Stimulated activated CD8-positive, alpha-beta memory T cell treated with anti-CD3 and anti-CD28 coated beads, Interleukin-7, amount 100 ng/mL, for 48 hours (primary cell): ENCODE results near the gene FSD1.

Experiments used
- DNase-seq, 2 donors: peaks; one replicate each; pipeline ENCODE4 v3.0.0-alpha.2; 2020; ENCODE audit warnings: low read depth in 1 of 2; ENCODE audit errors: extremely low read depth in 1 of 2

The FSD1 gene

GRCh38 chr19:4313847-4314490 lies 9.6 kb downstream of the FSD1 start:
- DNase-seq = no peak

- DNase-seq = no peak
Observed at GRCh38 chr19:4316956-4317355, 12.6 kb downstream of the FSD1 start.

DNA sequence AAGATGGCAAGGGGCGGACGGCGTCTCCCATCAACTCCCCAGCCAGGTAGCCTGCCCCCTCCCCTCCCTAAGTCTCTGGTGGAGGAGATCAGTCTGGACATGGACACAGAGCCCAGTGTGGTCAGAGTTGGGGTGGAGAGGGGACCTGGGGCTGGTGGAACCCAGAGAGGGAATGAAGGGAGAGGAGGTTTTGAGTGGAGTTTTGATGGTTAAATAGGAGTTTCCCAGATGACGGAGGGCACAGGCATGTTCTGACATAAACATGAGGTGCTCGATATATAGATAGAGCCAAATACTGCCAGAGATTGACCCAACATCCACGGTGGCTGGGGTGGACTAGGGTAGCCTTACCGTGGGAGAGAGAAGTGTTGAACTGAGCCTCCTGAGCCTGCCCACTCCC lies 14.1 kb downstream of the FSD1 start:
- DNase-seq = no peak

GRCh38 chr19:4319067-4319718 lies 14.8 kb downstream of the FSD1 start:
- DNase-seq = no peak

GRCh38 chr19:4320419-4320818 lies 16.0 kb downstream of the FSD1 start:
- no peak for DNase-seq

- no peak for DNase-seq
Observed at GRCh38 chr19:4322942-4323665, 18.7 kb downstream of the FSD1 start.

DNA sequence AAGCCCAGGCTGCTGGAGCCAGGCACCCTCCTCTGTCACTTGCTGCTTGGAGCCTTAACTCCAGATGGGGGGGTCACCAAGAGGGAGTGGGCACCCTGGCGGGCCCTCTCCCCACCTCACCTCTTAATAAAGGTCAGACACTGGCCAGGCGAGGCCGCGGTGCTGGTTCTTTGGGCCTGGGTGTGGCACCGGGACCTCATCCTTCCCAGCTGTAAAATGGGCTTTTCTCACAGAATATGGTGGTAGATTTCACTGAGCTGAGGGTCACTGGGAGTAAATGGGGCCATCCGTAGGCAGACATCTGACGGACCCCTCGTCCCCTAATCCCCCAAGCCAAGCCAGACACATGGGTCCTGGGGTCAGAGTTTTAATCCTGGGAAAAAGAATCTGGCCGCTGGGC lies 19.3 kb downstream of the FSD1 start:
- DNase-seq = no peak

DNA sequence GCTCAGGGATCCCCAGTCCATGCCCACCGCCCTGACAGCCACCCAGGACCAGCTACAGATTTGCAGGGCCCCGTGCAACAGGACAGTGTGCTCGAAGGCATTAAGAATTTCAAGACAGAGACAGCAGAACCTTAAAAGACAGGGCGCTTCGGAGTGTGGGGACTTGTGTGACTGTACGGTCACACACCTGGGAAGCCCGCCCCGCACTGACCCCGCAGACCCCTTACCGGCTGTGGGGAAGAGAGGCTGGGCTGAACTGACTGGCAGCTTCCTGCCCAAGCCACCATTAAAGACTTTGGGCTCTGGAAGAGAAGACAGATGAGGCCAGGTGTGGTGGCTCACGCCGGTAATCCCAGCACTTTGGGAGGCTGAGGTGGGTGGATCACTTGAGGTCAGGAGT lies 19.8 kb downstream of the FSD1 start:
- DNase-seq = no peak

DNA sequence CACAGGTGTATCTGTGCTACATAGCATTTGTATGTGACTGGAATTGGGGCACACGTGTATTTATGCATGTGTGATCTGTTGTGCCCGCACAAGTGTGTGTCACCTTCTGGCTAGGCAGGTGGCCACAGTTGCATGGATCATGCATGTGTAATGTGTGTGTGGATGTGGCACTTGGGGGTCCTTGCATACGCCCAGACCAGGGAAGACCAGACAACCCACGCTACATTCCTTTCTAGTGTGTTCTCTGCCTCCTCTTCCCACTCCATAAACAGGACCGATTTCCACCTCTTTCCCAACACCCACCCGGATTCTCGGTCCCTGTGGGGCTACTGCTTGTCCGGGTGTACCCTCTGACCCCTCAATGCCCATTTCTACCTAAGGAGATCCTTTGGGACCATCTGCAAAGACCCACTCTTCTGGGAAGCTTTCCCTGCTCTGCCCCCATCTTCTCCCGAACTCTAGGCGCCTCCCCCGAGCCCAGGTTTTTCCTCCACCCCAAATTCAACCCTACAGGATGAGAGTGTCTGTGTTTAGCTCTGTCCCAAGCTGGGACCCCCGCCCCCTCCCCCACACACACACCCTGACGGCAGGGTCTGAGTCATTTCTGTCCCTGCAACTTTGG lies 21.9 kb downstream of the FSD1 start:
- no peak for DNase-seq

DNA sequence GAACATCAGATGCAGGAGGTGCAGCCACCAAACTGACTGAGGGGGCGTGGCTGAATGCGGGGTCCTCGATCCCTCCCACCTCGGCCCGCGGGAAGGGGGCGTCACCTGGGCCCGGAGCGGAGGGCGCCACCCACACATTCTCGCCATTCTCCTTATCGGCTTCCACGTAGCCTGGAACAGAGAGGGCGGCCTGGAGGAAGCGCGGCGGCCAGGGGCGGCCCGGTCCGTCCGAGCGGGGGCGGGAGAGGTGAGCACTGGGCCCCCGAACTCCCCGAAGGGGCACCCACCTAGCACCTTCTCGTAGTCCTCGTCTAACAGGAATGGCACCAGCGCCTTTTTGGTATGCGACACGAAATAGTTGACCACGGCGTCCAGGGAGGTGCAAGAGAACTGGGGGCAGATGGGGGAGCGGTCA lies 22.4 kb downstream of the FSD1 start:
- no peak for DNase-seq

GRCh38 chr19:4327252-4327876 lies 23.0 kb downstream of the FSD1 start:
- peak; percentile 56 to 87 for DNase-seq

GRCh38 chr19:4327877-4328242 lies 23.5 kb downstream of the FSD1 start:
- DNase-seq = no peak

DNA sequence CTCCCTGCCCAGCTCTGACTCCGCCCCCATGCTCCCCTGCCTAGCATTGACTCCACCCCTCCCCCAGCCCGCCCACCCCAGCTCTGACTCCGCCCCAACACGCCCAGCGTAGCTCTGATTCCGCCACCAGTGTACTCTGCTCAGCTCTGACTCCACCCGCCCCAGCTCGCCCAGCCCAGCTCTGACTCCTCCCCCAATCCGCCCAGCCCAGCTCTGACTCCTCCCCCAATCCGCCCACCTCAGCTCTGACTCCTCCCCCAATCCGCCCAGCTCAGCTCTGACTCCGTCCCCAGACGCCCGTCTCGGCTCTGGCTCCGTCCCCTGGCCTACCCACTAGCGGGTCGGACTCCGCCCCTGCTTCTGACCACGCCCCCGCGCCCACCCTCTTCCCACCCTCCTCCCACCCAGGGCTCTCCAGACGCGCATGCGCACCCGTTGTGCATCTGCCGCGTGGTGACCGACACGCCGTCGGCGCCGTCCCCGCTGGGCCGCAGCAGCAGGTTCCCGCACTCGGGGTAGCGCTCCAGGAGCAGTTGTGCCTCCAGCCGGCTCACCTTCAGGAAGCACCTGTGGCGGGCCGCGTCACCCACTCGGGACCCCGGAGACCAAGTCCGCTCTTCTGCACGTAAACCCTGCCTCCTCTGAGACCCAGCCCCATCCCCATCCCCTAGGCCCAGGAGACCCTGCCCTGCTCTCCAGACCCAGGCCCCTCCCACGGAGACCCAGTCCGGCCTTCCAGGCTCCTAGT lies 24.0 kb downstream of the FSD1 start:
- peak; percentile 87 to 97 for DNase-seq

GRCh38 chr19:4328991-4329681 lies 24.7 kb downstream of the FSD1 start:
- DNase-seq = peak in 1 of 2 donors; percentile 60

GRCh38 chr19:4329858-4330257 lies 25.5 kb downstream of the FSD1 start:
- no peak for DNase-seq

DNA sequence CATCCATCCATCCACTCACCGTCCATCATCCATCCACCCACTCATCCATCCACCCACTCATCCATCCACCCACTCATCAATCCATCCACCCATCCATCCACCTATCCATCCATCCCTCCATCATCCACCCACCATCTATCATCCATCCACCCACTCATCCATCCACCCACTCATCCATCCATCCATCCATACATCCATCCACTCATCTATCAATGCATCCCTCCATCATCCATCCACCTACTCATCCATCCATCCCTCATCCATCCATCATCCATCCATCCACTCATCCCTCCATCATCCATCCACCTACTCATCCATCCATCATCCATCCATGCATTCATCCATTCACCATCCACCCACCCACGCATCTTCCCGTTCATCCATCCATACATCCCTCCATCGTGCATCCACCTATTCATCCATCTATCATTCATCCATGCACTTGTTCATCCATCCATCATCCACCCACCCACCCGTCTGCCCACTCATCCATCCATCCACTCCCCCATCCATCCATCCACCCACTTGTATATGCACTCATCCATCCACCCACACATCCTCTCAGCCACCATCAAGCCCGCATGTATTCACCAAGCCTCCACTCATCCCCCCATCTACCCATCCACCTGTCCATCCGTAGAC lies 30.7 kb downstream of the FSD1 start:
- no peak for DNase-seq

DNA sequence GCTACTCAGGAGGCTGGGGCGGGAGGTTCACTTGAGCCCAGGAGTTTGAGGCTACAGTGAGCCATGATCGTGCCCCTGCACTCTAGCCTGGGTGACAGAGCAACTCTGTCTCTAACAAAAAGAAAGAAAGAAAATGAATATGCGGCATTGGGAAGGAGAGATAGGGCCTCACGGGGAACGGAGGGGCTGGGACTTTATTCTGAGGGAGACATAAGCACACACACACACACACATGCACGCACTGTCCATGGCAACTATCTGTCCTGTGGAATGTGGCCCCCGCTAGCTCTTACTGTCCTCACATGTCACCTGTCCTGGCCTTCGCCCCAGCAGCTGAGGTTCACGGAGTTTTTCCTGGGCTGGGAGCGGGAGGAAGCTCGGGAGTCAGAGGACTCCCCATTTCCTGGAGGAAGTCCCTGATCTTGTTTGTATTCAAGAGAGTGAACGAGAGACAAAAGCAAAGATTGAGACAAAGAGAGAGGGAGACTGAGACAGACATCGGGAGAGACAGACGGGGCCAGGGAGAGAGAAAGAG lies 33.6 kb downstream of the FSD1 start:
- DNase-seq = no peak

DNA sequence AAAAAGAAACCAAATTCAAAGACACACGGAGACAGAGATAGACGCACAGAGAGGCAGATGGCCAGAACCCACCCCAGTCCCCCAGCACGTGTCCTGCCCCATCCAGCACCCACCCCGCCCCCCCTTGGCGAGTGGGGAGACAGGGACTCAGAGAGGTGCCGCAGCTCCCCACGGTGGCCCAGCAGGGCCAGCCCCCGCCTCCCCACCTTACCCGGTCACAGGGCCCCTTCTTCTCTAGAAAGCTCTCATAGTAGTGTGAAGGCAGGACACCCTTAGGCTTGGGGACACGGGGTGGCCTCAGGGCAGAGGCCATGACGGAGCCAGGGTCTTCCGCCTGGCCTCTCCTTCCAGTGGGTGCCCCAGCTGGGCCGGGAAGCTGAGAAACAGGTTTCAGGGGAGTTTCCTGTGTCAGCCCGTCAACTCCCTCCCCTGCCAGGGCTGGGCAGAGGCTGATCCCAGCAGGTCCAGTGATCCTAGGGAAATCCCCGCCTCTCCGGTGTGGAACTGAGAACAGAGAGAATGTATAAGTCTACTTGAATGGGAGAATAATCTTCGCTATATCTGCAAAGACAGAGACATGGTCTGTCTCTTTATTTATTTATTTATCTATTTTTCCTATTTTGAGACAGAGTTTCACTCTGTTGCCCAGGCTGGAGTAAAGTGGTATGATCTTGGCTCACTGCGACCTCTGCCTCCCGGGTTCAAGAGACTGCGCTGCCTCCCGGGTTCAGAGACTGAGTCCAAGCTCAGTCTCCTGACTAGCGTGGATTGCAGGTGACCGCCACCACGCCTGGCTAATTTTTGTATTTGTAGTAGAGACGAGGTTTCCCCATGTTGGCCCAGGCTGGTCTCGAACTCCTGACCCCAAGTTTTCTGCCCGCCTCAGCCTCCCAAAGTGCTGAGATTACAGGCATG lies 34.3 kb downstream of the FSD1 start, which contains the start of gene STAP2:
TSS of gene STAP2 (minus strand) at position 387 of the 915 bp plus-strand sequence. CDS start at position 313, 74 bp downstream.
- no peak for DNase-seq
